Suprapubic skin (tissue), 4 donors: ENCODE data around the gene FGFBP2. TPM values are rescaled to one million over a fixed set of nuclear protein-coding genes. Genes with fewer than 3 reads are reported as not detected.
A peak's percentile ranks its signal among the peaks of the same experiment; 100 is the strongest.

Source experiments
- DNase-seq, 2 donors: peaks; one replicate each; pipeline ENCODE4 v3.0.0-alpha.2; 2019; ENCODE audit warnings: low spot score in 2 of 2
- H3K27ac ChIP-seq: fragments of 200-600 bp; sonication (generic); one replicate; pipeline ENCODE4 v1.5.1; 2019
- H3K27me3 ChIP-seq: fragments of 200-600 bp; sonication (generic); one replicate; pipeline ENCODE4 v1.5.1; 2019
- H3K36me3 ChIP-seq: fragments of 200-600 bp; sonication (generic); one replicate; pipeline ENCODE4 v1.5.1; 2019
- H3K4me1 ChIP-seq: fragments of 200-600 bp; sonication (generic); one replicate; pipeline ENCODE4 v1.5.1; 2019
- H3K4me3 ChIP-seq: fragments of 200-600 bp; sonication (generic); one replicate; pipeline ENCODE4 v1.5.1; 2019; ENCODE audit warnings: mild to moderate bottlenecking
- H3K9me3 ChIP-seq: fragments of 200-600 bp; sonication (generic); one replicate; pipeline ENCODE4 v1.5.1; 2019
- EP300 ChIP-seq: sonication (generic); formaldehyde crosslinking; IDR thresholded peaks from one replicate; pipeline ENCODE4 v1.6.1; 2017; ENCODE audit warnings: antibody characterized with exemption
- POLR2A ChIP-seq, 2 donors: fragments of 450-650 bp; IDR thresholded peaks; one replicate each; pipeline ENCODE4 v1.6.1; 2017; ENCODE audit warnings: antibody characterized with exemption in 2 of 2, mild to moderate bottlenecking in 2 of 2, moderate library complexity in 2 of 2
- POLR2AphosphoS5 ChIP-seq, 3 donors: sonication (generic); formaldehyde crosslinking; IDR thresholded peaks; one replicate each; pipeline ENCODE4 v1.6.1; 2017; ENCODE audit warnings: antibody characterized with exemption in 3 of 3
- WGBS: methylation state at CpG from one replicate; pipeline ENCODE4 v1.1.5; 2018; 5-methylcytosine and 5-hydroxymethylcytosine counted together
- total RNA-seq, 4 donors: library from RNA; depleted of rRNA; stranded (reverse); fragments of >200 nt; gene quantifications; one replicate each; pipeline ENCODE4 v1.1.0, GENCODE V29; 2016
- TF ChIP-seq, protein P1 (sequence below), 2 donors: fragments of 200-600 bp in 1 of 2; fragments of 450-650 bp in 1 of 2; sonication (generic) in 1 of 2; IDR thresholded peaks; one replicate each; pipeline ENCODE4 v1.5.1; 2016 to 2019; ENCODE audit warnings: antibody characterized with exemption in 2 of 2, mild to moderate bottlenecking in 1 of 2, moderate library complexity in 1 of 2

FGFBP2 gene
- total RNA-seq, 4 donors from 2014 or later: 3.9 to 52.0 (median 9.7) TPM

GRCh38 chr4:15948826-15949225 is 14.1 kb downstream of the FGFBP2 start:
- Histone ChIP-seq H3K36me3 (no peaks in the 10 kb centered on the region), H3K27ac (no peak overlapping the region), H3K4me1 (no peaks in the 10 kb centered on the region), H3K27me3 (no peaks in the 10 kb centered on the region), H3K9me3 (no peaks in the 10 kb centered on the region), H3K4me3 (no peak overlapping the region)
- no peak for DNase-seq
- TF ChIP-seq POLR2AphosphoS5 (IDR thresholded peaks at IDR 0.05): no peak
- no peak for TF ChIP-seq EP300
- 94% methylated on average over 9 of the region's 9 CpGs for WGBS

- Histone ChIP-seq H3K4me3 (no peak overlapping the region), H3K27ac (no peak overlapping the region), H3K36me3 (no peaks in the 10 kb centered on the region), H3K4me1 (no peaks in the 10 kb centered on the region), H3K9me3 (no peaks in the 10 kb centered on the region), H3K27me3 (no peaks in the 10 kb centered on the region)
- no peak for TF ChIP-seq EP300
- 89% methylated on average over 8 of the region's 8 CpGs for WGBS
- no peak for DNase-seq
Observed at GRCh38 chr4:15947684-15948083, 15.3 kb downstream of the FGFBP2 start.

- Histone ChIP-seq H3K9me3 (no peaks in the 10 kb centered on the region), H3K27me3 (no peaks in the 10 kb centered on the region), H3K4me3 (no peak overlapping the region), H3K4me1 (no peaks in the 10 kb centered on the region), H3K27ac (no peak overlapping the region), H3K36me3 (no peaks in the 10 kb centered on the region)
- DNase-seq: no peak
- 81% methylated on average over 1 of the region's 1 CpG for WGBS
- TF ChIP-seq POLR2AphosphoS5 (IDR thresholded peaks at IDR 0.05) (no peak), EP300 (no peak), POLR2A (IDR thresholded peaks at IDR 0.05) (no peak)
- TF ChIP-seq, protein P1, sequence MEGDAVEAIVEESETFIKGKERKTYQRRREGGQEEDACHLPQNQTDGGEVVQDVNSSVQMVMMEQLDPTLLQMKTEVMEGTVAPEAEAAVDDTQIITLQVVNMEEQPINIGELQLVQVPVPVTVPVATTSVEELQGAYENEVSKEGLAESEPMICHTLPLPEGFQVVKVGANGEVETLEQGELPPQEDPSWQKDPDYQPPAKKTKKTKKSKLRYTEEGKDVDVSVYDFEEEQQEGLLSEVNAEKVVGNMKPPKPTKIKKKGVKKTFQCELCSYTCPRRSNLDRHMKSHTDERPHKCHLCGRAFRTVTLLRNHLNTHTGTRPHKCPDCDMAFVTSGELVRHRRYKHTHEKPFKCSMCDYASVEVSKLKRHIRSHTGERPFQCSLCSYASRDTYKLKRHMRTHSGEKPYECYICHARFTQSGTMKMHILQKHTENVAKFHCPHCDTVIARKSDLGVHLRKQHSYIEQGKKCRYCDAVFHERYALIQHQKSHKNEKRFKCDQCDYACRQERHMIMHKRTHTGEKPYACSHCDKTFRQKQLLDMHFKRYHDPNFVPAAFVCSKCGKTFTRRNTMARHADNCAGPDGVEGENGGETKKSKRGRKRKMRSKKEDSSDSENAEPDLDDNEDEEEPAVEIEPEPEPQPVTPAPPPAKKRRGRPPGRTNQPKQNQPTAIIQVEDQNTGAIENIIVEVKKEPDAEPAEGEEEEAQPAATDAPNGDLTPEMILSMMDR (IDR thresholded peaks at IDR 0.05): no peak
Observed at GRCh38 chr4:15945516-15945915, 17.5 kb downstream of the FGFBP2 start.

- TF ChIP-seq POLR2A (IDR thresholded peaks at IDR 0.05) (no peak), POLR2AphosphoS5 (IDR thresholded peaks at IDR 0.05) (no peak), EP300 (no peak)
- TF ChIP-seq, protein P1 (IDR thresholded peaks at IDR 0.05): no peak
- no peaks in the 10 kb centered on the region for H3K36me3 ChIP-seq
- no peaks in the 10 kb centered on the region for H3K4me1 ChIP-seq
- no peak overlapping the region for H3K4me3 ChIP-seq
- H3K27me3 ChIP-seq: no peaks in the 10 kb centered on the region
- DNase-seq: no peak
- H3K27ac ChIP-seq: no peak overlapping the region
- no peaks in the 10 kb centered on the region for H3K9me3 ChIP-seq
- 82% methylated on average over 2 of the region's 2 CpGs for WGBS
Observed at GRCh38 chr4:15944895-15945294, 18.1 kb downstream of the FGFBP2 start.

DNA sequence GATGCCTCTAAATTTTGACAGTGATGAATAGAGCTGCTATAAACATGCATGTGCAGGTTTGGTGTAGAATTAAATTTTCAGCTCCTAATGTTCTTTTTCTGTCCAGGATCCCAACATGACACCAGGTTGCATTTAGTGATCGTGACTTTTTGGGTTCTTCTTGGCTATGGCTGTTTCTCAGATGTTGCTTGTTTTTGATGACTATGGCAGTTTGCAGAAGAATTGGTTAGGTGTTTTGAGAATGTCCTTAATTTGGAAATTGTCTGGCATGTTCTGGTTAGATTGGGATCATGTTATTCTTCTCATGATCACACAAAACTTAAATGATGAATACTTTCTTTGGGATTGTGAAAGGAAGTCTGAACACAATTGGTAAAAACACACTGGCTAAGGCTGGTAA is 20.7 kb downstream of the FGFBP2 start:
- Histone ChIP-seq H3K9me3 (no peaks in the 10 kb centered on the region), H3K4me1 (peaks cover 4% of the 10 kb centered on the region), H3K4me3 (no peak overlapping the region), H3K27me3 (no peaks in the 10 kb centered on the region), H3K27ac (no peak overlapping the region), H3K36me3 (no peaks in the 10 kb centered on the region)
- no peak for DNase-seq
- 64% methylated on average over 1 of the region's 1 CpG for WGBS
- TF ChIP-seq POLR2A (IDR thresholded peaks at IDR 0.05) (no peak), EP300 (no peak), POLR2AphosphoS5 (IDR thresholded peaks at IDR 0.05) (no peak)
- TF ChIP-seq, protein P1 (IDR thresholded peaks at IDR 0.05): no peak

DNA sequence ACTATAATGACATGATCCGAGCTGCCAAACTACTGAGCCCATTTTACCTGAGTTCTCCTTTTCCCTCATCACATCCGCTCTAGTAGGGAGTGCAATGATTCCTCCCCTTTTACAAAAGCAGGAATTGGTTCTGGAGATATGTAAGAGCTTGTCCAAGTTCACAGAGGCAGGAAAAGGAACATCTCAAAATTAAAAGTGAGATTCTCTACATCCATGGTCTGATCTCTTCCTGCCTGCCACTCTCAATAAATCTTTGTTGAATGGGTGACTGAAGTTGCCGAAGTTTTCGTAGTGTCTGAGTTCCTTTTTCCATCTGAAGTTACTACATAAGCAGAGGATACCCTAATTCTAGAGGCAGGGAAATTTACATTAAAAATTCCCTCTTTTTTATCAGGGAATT is 24.3 kb downstream of the FGFBP2 start, which contains the start of gene FGFBP1:
TSS of gene FGFBP1 (minus strand) at position 101 of the 400 bp plus-strand sequence. CDS start 2,108 bp downstream, outside the sequence.
- 40% methylated on average over 4 of the region's 4 CpGs for WGBS

More for the DNA sequence above, 24.3 kb downstream of the FGFBP2 start, which contains the start of gene FGFBP1:
- Histone ChIP-seq H3K4me3 (peak within 1 kb of the TSS; percentile 13), H3K27me3 (peaks cover 8% of the 10 kb centered on the region), H3K4me1 (peaks cover 14% of the 10 kb centered on the region), H3K27ac (peak within 1 kb of the TSS; percentile 24), H3K36me3 (no peaks in the 10 kb centered on the region), H3K9me3 (no peaks in the 10 kb centered on the region)
- TF ChIP-seq POLR2AphosphoS5 (IDR thresholded peaks at IDR 0.05) (no peak), POLR2A (IDR thresholded peaks at IDR 0.05) (no peak), EP300 (no peak)
- TF ChIP-seq, protein P1 (IDR thresholded peaks at IDR 0.05): no peak
- DNase-seq: no peak
